ENCODE data around the gene TENM4. TPM values are rescaled to one million over a fixed set of nuclear protein-coding genes. Genes with fewer than 3 reads are reported as not detected.

The TENM4 gene
- total and polyA plus RNA-seq, 2 of the 8 experiments (the other 6 are each of a cell fraction or from before 2014, with no cell fraction given): 3.5 to 7.2 TPM

DNA sequence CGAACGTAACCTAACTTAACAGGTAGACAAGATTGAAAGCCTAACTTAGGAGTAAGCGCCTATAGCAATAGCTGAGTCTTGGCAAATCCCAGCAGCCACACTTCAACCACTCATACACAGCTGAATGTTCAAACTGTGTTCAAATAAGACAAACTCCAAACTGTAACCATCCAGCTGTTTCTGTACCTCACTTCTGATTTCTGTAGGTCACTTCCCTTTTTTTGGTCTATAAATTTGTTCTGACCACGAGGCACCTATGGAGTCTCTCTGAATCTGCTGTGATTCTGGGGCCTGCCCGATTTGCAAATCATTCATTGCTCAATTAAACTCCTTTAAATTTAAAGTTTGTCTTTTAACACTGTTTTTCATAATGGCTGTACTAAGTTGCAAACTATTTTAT lies 8.2 kb upstream of the TENM4 start:
- Histone ChIP-seq H3K14ac (ENCODE audit: insufficient read length) (no peak overlapping the region), H2AK5ac (ENCODE audit: low read depth, low read length) (no peak overlapping the region), H3K79me1 (ENCODE audit: low read depth, low read length) (no peaks in the 10 kb centered on the region), H3K4me2 (ENCODE audit: insufficient read depth in 1 of 2, low read depth in 2 of 2, low read length in 2 of 2) (no peak overlapping the region), H3K23ac (ENCODE audit: insufficient read length) (no peak overlapping the region), H3K56ac (replicated peaks; ENCODE audit: insufficient read length, low read depth, low read length) (no peak overlapping the region), H3K79me2 (ENCODE audit: control insufficient read depth in 1 of 2, insufficient read depth in 2 of 2, low read length in 2 of 2) (no peaks in the 10 kb centered on the region), H2BK5ac (ENCODE audit: low read depth, low read length) (no peak overlapping the region), H3K9me3 (ENCODE audit: insufficient read depth in 2 of 2, low read depth in 1 of 2, low read length in 1 of 2) (no peaks in the 10 kb centered on the region), H3K4me3 (ENCODE audit: extremely low read depth in 1 of 4, insufficient read depth in 2 of 4, low read depth in 3 of 4, low read length in 4 of 4) (no peak overlapping the region), H2AFZ (ENCODE audit: low read length) (no peak overlapping the region), H2BK12ac (ENCODE audit: low read depth, low read length) (no peak overlapping the region), H2BK15ac (ENCODE audit: low read length) (no peak overlapping the region), H3K18ac (ENCODE audit: extremely low read depth, low read length) (no peak overlapping the region), H4K5ac (ENCODE audit: insufficient read length, low read depth, low read length) (no peak overlapping the region), H2BK120ac (replicated peaks; ENCODE audit: low read depth, low read length) (no peak overlapping the region), H3K23me2 (ENCODE audit: low read depth, low read length) (no peaks in the 10 kb centered on the region), H3K4ac (replicated peaks; ENCODE audit: insufficient read length, low read depth, low read length) (no peak overlapping the region), H4K91ac (replicated peaks; ENCODE audit: insufficient read length, low read length) (no peak overlapping the region), H3K9ac (replicated peaks in 1 of 4; ENCODE audit: extremely low read depth in 1 of 4, low read depth in 3 of 4, low read length in 3 of 4) (no peak overlapping the region), H3K36me3 (ENCODE audit: control insufficient read depth in 2 of 4, insufficient read depth in 4 of 4, low read length in 3 of 4) (no peaks in the 10 kb centered on the region), H3K4me1 (replicated peaks in 1 of 4; ENCODE audit: control insufficient read depth in 3 of 4, insufficient read depth in 4 of 4, low read length in 3 of 4) (no peaks in the 10 kb centered on the region; a peak in 1 of 7 replicates), H3K27ac (ENCODE audit: low read depth, low read length) (no peak overlapping the region), H4K20me1 (replicated peaks in 1 of 2; ENCODE audit: control insufficient read depth in 1 of 2, insufficient read depth in 2 of 2, low read length in 2 of 2) (no peaks in the 10 kb centered on the region), H3K27me3 (replicated peaks in 1 of 4; ENCODE audit: control insufficient read depth in 3 of 4, extremely low read depth in 1 of 4, insufficient read depth in 3 of 4, low read length in 3 of 4) (no peaks in the 10 kb centered on the region), H2BK20ac (ENCODE audit: low read length) (no peak overlapping the region), H4K8ac (ENCODE audit: extremely low read depth, insufficient read depth, low read length) (no peak overlapping the region)
- CTCF ChIA-PET (ENCODE audit: partially characterized antibody): interaction anchor here (1.5 kb wide), 1 partner anchor 9 kb away, joined by 5 read pairs; the partner anchor contains the start of gene TENM4
- TF ChIP-seq SP2 (IDR thresholded peaks at IDR 0.05; ENCODE audit: low read length): no peak
- TF ChIP-seq CHD2 (IDR thresholded peaks at IDR 0.05; ENCODE audit: low read length): no peak
- TF ChIP-seq, protein P1, sequence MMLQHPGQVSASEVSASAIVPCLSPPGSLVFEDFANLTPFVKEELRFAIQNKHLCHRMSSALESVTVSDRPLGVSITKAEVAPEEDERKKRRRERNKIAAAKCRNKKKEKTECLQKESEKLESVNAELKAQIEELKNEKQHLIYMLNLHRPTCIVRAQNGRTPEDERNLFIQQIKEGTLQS (IDR thresholded peaks at IDR 0.05; ENCODE audit: insufficient read depth, low read depth, low read length): no peak
- TF ChIP-seq POLR2AphosphoS5 (IDR thresholded peaks at IDR 0.05; ENCODE audit: low read depth, low read length): no peak
- no peak for TF ChIP-seq SP4 (IDR thresholded peaks at IDR 0.05; ENCODE audit: low read length)
- DNase-seq (ENCODE audit: low read depth in 1 of 2, low spot score in 2 of 2) (no peak), FAIRE-seq (no peak)
- POLR2A ChIA-PET (ENCODE audit: partially characterized antibody): no interaction called here
- WGBS, 2 experiments (ENCODE audit: extremely low coverage in 1 of 2, insufficient coverage in 1 of 2, insufficient read length in 1 of 2, insufficient replicate concordance in 2 of 2, low coverage in 1 of 2, low lambda C conversion rate in 2 of 2, missing lambda C conversion rate in 1 of 2): 87% methylated on average over 5 of the region's 5 CpGs; no CpG with 5 or more reads in 1 of the 2 experiments
